Left cardiac atrium (tissue), 4 donors: ENCODE data around the gene REL. TPM values are rescaled to one million over a fixed set of nuclear protein-coding genes. Genes with fewer than 3 reads are reported as not detected.

Experiments
- ATAC-seq, 2 donors: fragments of 200-7000 bp; cut with Tn5 transposase; one replicate each; pipeline ENCODE4 v1.9.1; 2020; ENCODE audit warnings: mild to moderate bottlenecking in 2 of 2, moderate library complexity in 2 of 2
- DNase-seq: peaks from one replicate; pipeline ENCODE4 v3.0.0-alpha.2; 2020
- intact Hi-C, 2 donors: fragments of 100-400 bp; cut with DNase I; formaldehyde crosslinking; loops; one replicate each; pipeline versions ENCODE4 v1.14.1 to v1.15.1; 2022 to 2023
- total RNA-seq, 2 donors: library from RNA; stranded (reverse); fragmentation: NEBNext Ultra II Directional; extraction: Animal tissue kit (Norgen Biotek cat#: 25700); gene quantifications; one replicate each; pipeline ENCODE4 v1.2.1, GENCODE V29; 2021
- donor health status: DM: no; HTN: yes; CAD: no.
- donor health status: DM: no; HTN: yes; CAD: no; lungs with severe emphysema.
- donor health status: DM: yes; HTN: yes; CAD: no.
- donor health status: Dilated cardiomyopathy.

REL gene
- total RNA-seq, 2 donors from 2014 or later: 7.3 to 8.2 TPM

- ATAC-seq (no peak), DNase-seq (no peak)
- intact Hi-C loops: no loop called here
Observed at GRCh38 chr2:60958361-60958760, 77.0 kb downstream of the REL start.

- ATAC-seq (no peak), DNase-seq (no peak)
- intact Hi-C loops: no loop called here
Observed at GRCh38 chr2:60958800-60959199, 77.4 kb downstream of the REL start.

- ATAC-seq (no peak), DNase-seq (no peak)
- intact Hi-C loops: no loop called here
Observed at GRCh38 chr2:60959501-60959900, 78.1 kb downstream of the REL start.

GRCh38 chr2:60960706-60961105 is 79.3 kb downstream of the REL start:
- ATAC-seq: no peak

GRCh38 chr2:60961457-60961856 is 80.1 kb downstream of the REL start:
- no peak for DNase-seq
- ATAC-seq: peak in 1 of 2 donors; percentile 42
- intact Hi-C loops: no loop called here

More at GRCh38 chr2:60960706-60961105, 79.3 kb downstream of the REL start:
- DNase-seq: no peak
- intact Hi-C loops: no loop called here

GRCh38 chr2:60962528-60962927 is 81.2 kb downstream of the REL start:
- intact Hi-C loops: no loop called here
- DNase-seq (no peak), ATAC-seq (no peak)

GRCh38 chr2:60963190-60963589 is 81.8 kb downstream of the REL start:
- DNase-seq (no peak), ATAC-seq (no peak)
- intact Hi-C loops: no loop called here

- DNase-seq (no peak), ATAC-seq (no peak)
- intact Hi-C loops: no loop called here
Observed at GRCh38 chr2:60964651-60965498, 83.5 kb downstream of the REL start.

- intact Hi-C loops: no loop called here
- DNase-seq (no peak), ATAC-seq (no peak)
Observed at GRCh38 chr2:60965499-60965785, 84.1 kb downstream of the REL start.

- intact Hi-C loops: no loop called here
- no peak for ATAC-seq
Observed at GRCh38 chr2:60966507-60967405, 85.4 kb downstream of the REL start.

GRCh38 chr2:60972889-60973656 is 91.7 kb downstream of the REL start:
- intact Hi-C loops: no loop called here
- ATAC-seq: no peak
- DNase-seq: no peak

More at GRCh38 chr2:60966507-60967405, 85.4 kb downstream of the REL start:
- no peak for DNase-seq

- ATAC-seq (no peak), DNase-seq (no peak)
- intact Hi-C loops: no loop called here
Observed at GRCh38 chr2:60973705-60974104, 92.3 kb downstream of the REL start.

- ATAC-seq (no peak), DNase-seq (no peak)
- intact Hi-C loops: no loop called here
Observed at GRCh38 chr2:60974652-60975051, 93.3 kb downstream of the REL start.

Other genes with a start within 250 kb of the REL start
- 1 to 10 TPM; 7.2 to 10.0 TPM for gene PAPOLG, start 125.3 kb upstream of the REL start, total RNA-seq
- 10 to 100 TPM; 16.5 to 19.9 TPM for gene PEX13, start 136.1 kb downstream of the REL start, total RNA-seq
- 1 to 10 TPM; 4.0 to 4.2 TPM for gene PUS10, start 136.7 kb downstream of the REL start, total RNA-seq
- 1 to 10 TPM; 4.7 to 5.5 TPM for gene SANBR, start 184.3 kb downstream of the REL start, total RNA-seq